ENCODE measurements around the gene F13A1.

DNA sequence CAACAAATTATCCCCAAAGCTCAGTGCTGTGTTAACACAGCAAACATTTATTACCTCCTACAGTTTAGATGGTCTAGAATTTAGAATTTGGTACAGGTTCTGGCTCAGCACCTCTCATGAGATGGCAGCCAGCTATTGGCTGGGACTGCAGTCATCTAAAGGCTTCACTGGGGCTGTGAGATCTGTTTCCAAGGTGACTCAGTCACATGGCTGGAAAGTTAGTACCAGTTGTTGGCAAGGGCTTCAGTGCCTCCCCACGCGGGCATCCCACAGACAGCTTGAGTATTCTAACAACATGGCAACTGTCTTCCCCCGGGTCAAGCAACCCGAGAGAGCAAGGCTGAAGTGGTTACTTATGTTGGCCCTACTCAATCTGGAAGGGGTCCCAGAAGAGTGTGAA lies 44.8 kb upstream of the F13A1 start:
- TF ChIP-seq TBL1XR1 (IDR thresholded peaks at IDR 0.05; ENCODE audit: borderline replicate concordance, low read length, partially characterized antibody): no peak
- TF ChIP-seq U2AF1 (optimal IDR thresholded peaks at IDR 0.05; ENCODE audit: low read depth, low read length): no peak
- TF ChIP-seq POLR2A (IDR thresholded peaks at IDR 0.05; ENCODE audit: insufficient read depth in 1 of 2, low read depth in 2 of 2, low read length in 2 of 2): no peak
- TF ChIP-seq ZNF839 (CRISPR knock-in tag; IDR thresholded peaks at IDR 0.05; ENCODE audit: borderline replicate concordance): no peak
- TF ChIP-seq ATF7 (IDR thresholded peaks at IDR 0.05): no peak
- TF ChIP-seq ATF7 (CRISPR knock-in tag; IDR thresholded peaks at IDR 0.05): no peak

All from HepG2 (cell line).